ENCODE data around the gene ZMYND8. TPM values are rescaled to one million over a fixed set of nuclear protein-coding genes. Genes with fewer than 3 reads are reported as not detected.

Gene ZMYND8
- total RNA-seq, 1 donor from 2014 or later = 31.9 TPM

DNA sequence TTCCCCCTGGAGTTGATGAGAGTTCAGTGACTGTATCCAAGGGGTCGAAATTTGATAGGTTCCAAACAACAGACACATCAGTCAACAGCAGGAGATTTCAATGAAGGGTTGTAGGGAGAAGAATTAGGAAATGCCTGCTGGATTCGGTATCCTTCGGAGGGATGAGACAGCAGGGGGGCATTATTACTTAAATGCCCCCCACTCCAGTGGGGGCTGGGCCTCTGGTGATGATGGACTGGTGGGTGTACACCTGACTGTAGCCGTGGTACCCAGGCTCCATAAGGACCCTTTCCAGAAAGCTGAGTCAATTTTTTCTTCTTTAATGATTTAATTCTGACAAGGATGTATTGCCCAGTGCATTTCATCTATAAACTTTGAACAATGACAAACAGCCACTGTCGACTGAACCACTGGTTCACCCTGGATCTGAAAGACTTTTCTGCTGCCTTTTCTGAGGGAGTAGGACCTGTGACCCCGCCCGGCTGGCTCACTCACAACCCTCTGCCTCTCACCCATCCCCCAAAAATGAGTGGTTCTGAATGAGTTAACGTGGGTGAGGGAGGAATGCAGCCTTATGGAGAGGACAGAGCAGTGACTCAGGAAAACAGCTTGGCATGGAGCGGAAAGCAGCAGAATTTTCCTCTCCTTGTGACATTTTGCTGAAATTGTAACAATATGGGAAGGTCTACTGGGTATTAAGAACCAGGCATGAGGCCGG is 41.0 kb downstream of the ZMYND8 start:
- Mint-ChIP-seq H3K4me3 (ENCODE audit: unreplicated experiment) (no peak overlapping the region), H3K9me3 (ENCODE audit: low read depth) (no peaks in the 10 kb centered on the region), H3K27ac (ENCODE audit: unreplicated experiment) (peak overlapping the region; percentile 99), H3K27me3 (ENCODE audit: low read depth) (no peaks in the 10 kb centered on the region), H3K36me3 (ENCODE audit: low read depth) (peaks cover 6% of the 10 kb centered on the region), H3K4me1 (ENCODE audit: low read depth) (peaks cover 75% of the 10 kb centered on the region)
- DNase-seq (ENCODE audit: low spot score) = no peak
- TF ChIP-seq, protein P1, sequence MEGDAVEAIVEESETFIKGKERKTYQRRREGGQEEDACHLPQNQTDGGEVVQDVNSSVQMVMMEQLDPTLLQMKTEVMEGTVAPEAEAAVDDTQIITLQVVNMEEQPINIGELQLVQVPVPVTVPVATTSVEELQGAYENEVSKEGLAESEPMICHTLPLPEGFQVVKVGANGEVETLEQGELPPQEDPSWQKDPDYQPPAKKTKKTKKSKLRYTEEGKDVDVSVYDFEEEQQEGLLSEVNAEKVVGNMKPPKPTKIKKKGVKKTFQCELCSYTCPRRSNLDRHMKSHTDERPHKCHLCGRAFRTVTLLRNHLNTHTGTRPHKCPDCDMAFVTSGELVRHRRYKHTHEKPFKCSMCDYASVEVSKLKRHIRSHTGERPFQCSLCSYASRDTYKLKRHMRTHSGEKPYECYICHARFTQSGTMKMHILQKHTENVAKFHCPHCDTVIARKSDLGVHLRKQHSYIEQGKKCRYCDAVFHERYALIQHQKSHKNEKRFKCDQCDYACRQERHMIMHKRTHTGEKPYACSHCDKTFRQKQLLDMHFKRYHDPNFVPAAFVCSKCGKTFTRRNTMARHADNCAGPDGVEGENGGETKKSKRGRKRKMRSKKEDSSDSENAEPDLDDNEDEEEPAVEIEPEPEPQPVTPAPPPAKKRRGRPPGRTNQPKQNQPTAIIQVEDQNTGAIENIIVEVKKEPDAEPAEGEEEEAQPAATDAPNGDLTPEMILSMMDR (IDR thresholded peaks at IDR 0.05) = no peak

GRCh38 chr20:47314647-47315338 is 41.7 kb downstream of the ZMYND8 start:
- Mint-ChIP-seq H3K4me1 (ENCODE audit: low read depth) (peaks cover 76% of the 10 kb centered on the region), H3K4me3 (ENCODE audit: unreplicated experiment) (no peak overlapping the region), H3K36me3 (ENCODE audit: low read depth) (peaks cover 6% of the 10 kb centered on the region), H3K27me3 (ENCODE audit: low read depth) (no peaks in the 10 kb centered on the region), H3K27ac (ENCODE audit: unreplicated experiment) (peak overlapping the region; percentile 99), H3K9me3 (ENCODE audit: low read depth) (no peaks in the 10 kb centered on the region)
- DNase-seq (ENCODE audit: low spot score) = no peak
- TF ChIP-seq, protein P1 (IDR thresholded peaks at IDR 0.05) = no peak

DNA sequence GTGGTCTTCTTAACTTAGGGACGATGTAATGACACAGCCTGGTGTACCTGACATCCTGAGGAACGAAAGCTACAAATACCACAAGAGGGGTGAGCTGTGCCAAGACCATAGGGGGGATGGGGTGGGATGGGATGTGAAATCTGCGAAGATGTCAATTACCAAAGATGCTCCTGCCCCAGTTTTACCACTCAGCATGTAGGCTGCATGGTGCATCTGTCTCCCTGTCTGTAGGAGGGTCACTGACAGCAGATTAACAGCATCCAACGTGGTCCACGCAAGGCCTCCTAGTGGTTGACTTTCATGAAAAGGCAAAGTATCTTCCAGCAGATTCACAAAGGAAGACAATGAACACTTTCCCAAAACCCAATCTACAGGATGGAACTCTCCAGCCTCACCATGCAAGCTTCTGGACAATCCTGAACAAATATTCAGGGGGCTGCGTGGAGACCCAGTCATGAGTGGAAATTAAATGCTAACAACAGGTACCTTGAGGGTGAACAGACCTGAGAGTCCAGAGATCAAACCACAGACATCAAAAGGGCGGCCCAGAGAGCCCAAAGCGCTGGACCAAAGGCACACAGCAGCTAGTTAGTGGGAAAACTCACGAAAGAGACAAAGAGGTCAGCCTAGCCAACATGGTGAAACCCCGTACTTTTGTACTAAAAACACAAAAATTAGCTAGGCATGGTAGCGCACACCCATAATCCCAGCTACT is 44.4 kb downstream of the ZMYND8 start:
- TF ChIP-seq, protein P1 (IDR thresholded peaks at IDR 0.05) = no peak
- Mint-ChIP-seq H3K36me3 (ENCODE audit: low read depth) (peaks cover 6% of the 10 kb centered on the region), H3K27ac (ENCODE audit: unreplicated experiment) (no peak overlapping the region), H3K9me3 (ENCODE audit: low read depth) (no peaks in the 10 kb centered on the region), H3K4me3 (ENCODE audit: unreplicated experiment) (no peak overlapping the region), H3K27me3 (ENCODE audit: low read depth) (no peaks in the 10 kb centered on the region), H3K4me1 (ENCODE audit: low read depth) (peaks cover 57% of the 10 kb centered on the region)
- peak; percentile 47 for DNase-seq (ENCODE audit: low spot score)

DNA sequence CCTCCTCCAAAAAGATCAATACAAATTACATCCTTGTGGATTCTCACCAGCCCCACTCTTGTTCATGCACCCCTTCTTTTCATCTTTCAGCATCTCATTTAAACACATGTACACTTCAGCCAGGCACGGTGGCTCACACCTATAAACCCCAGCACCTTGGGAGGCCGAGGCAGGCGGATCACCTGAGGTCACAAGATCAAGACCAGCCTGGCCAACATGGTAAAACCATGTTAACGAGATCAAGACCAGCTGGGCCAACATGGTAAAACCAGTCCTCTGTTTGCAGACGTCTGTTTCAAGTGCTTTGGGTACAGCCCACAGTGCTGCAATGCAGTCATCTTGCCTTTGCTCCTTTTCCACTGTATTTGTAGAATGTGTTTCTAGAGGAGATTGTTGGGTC is 45.3 kb downstream of the ZMYND8 start:
- Mint-ChIP-seq H3K4me3 (ENCODE audit: unreplicated experiment) (no peak overlapping the region), H3K4me1 (ENCODE audit: low read depth) (peaks cover 54% of the 10 kb centered on the region)
- TF ChIP-seq, protein P1 (IDR thresholded peaks at IDR 0.05) = no peak

GRCh38 chr20:47310729-47311128 is 45.8 kb downstream of the ZMYND8 start:
- TF ChIP-seq, protein P1 (IDR thresholded peaks at IDR 0.05) = no peak
- H3K4me3 Mint-ChIP-seq (ENCODE audit: unreplicated experiment) = no peak overlapping the region
- peaks cover 9% of the 10 kb centered on the region for H3K36me3 Mint-ChIP-seq (ENCODE audit: low read depth)
- DNase-seq (ENCODE audit: low spot score) = no peak
- no peaks in the 10 kb centered on the region for H3K27me3 Mint-ChIP-seq (ENCODE audit: low read depth)
- no peaks in the 10 kb centered on the region for H3K9me3 Mint-ChIP-seq (ENCODE audit: low read depth)
- H3K4me1 Mint-ChIP-seq (ENCODE audit: low read depth) = peaks cover 49% of the 10 kb centered on the region
- H3K27ac Mint-ChIP-seq (ENCODE audit: unreplicated experiment) = no peak overlapping the region

More for the DNA sequence above, 45.3 kb downstream of the ZMYND8 start:
- H3K36me3 Mint-ChIP-seq (ENCODE audit: low read depth) = peaks cover 10% of the 10 kb centered on the region
- H3K27ac Mint-ChIP-seq (ENCODE audit: unreplicated experiment) = peak overlapping the region; percentile 9
- peak; percentile 28 for DNase-seq (ENCODE audit: low spot score)
- H3K9me3 Mint-ChIP-seq (ENCODE audit: low read depth) = no peaks in the 10 kb centered on the region
- no peaks in the 10 kb centered on the region for H3K27me3 Mint-ChIP-seq (ENCODE audit: low read depth)
